Activated B cell treated with CpG ODN at 0.5 μM for 24 hours (primary cell): ENCODE data around the gene ACAD11. TPM values are rescaled to one million over a fixed set of nuclear protein-coding genes. Genes with fewer than 3 reads are reported as not detected.

Experiments used
- ATAC-seq: fragments of 200-7000 bp; cut with Tn5 transposase; one replicate; pipeline ENCODE4 v1.10.0; 2021; ENCODE audit warnings: low read depth, mild to moderate bottlenecking, moderate library complexity
- CTCF ChIA-PET: fragments of 350-600 bp; sonication (Branson Sonifier 250); formaldehyde crosslinking; loops from one replicate; lab custom pipeline; 2021; ENCODE audit warnings: antibody characterized with exemption; lab: Charles Lee
- POLR2A ChIA-PET: fragments of 350-600 bp; sonication (Branson Sonifier 250); formaldehyde crosslinking; loops from one replicate; lab custom pipeline; 2021; ENCODE audit warnings: antibody characterized with exemption; lab: Charles Lee
- DNase-seq: peaks from one replicate; pipeline ENCODE4 v3.0.0; 2022
- H3K27ac Mint-ChIP-seq: one replicate; pipeline ENCODE4 v1.8.0; 2020; ENCODE audit warnings: mixed read lengths
- H3K27me3 Mint-ChIP-seq: one replicate; pipeline ENCODE4 v1.8.0; 2021; ENCODE audit warnings: mixed read lengths
- H3K36me3 Mint-ChIP-seq: one replicate; pipeline ENCODE4 v1.8.0; 2021; ENCODE audit warnings: low read depth, mixed read lengths
- H3K4me1 Mint-ChIP-seq: one replicate; pipeline ENCODE4 v1.8.0; 2021; ENCODE audit warnings: mixed read lengths
- H3K4me3 Mint-ChIP-seq: one replicate; pipeline ENCODE4 v1.8.0; 2020; ENCODE audit warnings: mild to moderate bottlenecking, mixed read lengths
- H3K9me3 Mint-ChIP-seq: one replicate; pipeline ENCODE4 v1.8.0; 2020; ENCODE audit warnings: mixed read lengths
- intact Hi-C: fragments of 100-400 bp; cut with micrococcal nuclease; formaldehyde crosslinking; loops from one replicate; pipeline ENCODE4 v1.15.1; 2024
- total RNA-seq: library from RNA; stranded (reverse); gene quantifications from 2 replicates; pipeline ENCODE4 v1.2.3, GENCODE V29; 2022
- TF ChIP-seq, protein P1 (sequence below): fragments of 200-600 bp; IDR thresholded peaks from one replicate; pipeline ENCODE4 v1.8.0; 2022; ENCODE audit warnings: antibody characterized with exemption, mild to moderate bottlenecking

ACAD11 gene
- total RNA-seq, 1 donor from 2014 or later, result 24.0 TPM

DNA sequence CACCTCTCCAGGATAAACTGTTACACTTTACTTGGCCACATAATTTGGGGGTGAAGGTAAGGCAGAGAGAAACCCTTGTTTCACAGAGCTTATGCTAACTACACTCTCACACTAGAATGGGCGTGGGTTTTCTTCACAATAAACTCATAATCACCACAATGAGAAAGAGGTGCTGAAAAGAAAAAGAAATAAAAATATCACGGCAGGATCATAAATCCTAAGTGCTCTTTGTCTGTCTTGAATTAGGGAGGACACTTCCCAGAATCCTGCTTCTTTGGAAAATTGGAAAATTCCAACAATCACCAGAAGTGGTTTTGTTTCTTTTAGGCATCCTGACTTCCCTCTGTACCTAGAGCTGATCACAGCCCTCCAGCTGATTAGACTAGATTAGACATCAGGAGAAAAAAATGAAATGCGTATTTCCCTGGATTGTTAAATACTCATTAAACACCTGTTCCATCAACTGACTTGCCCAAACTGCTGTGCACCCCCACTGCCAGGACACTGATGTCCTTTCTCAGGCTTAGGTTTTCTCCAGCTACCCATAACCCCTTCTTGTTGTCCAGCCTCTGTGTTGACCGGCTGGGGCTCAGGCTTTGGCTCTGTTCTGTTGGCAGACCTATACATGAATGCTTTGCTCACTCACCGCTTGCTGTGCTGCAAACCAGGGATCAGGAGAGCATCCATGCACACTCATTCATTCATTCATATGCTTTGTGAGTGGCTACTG, 104.1 kb downstream of the ACAD11 start:
- ChIA-PET POLR2A (no interaction called here), CTCF (no interaction called here)
- Mint-ChIP-seq H3K4me1 (peaks cover 6% of the 10 kb centered on the region), H3K36me3 (peaks cover 16% of the 10 kb centered on the region), H3K9me3 (no peaks in the 10 kb centered on the region), H3K4me3 (no peak overlapping the region), H3K27me3 (no peaks in the 10 kb centered on the region), H3K27ac (no peak overlapping the region)
- TF ChIP-seq, protein P1, sequence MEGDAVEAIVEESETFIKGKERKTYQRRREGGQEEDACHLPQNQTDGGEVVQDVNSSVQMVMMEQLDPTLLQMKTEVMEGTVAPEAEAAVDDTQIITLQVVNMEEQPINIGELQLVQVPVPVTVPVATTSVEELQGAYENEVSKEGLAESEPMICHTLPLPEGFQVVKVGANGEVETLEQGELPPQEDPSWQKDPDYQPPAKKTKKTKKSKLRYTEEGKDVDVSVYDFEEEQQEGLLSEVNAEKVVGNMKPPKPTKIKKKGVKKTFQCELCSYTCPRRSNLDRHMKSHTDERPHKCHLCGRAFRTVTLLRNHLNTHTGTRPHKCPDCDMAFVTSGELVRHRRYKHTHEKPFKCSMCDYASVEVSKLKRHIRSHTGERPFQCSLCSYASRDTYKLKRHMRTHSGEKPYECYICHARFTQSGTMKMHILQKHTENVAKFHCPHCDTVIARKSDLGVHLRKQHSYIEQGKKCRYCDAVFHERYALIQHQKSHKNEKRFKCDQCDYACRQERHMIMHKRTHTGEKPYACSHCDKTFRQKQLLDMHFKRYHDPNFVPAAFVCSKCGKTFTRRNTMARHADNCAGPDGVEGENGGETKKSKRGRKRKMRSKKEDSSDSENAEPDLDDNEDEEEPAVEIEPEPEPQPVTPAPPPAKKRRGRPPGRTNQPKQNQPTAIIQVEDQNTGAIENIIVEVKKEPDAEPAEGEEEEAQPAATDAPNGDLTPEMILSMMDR, result no peak
- DNase-seq, result no peak
- intact Hi-C loops, result no loop called here
- no peak for ATAC-seq

DNA sequence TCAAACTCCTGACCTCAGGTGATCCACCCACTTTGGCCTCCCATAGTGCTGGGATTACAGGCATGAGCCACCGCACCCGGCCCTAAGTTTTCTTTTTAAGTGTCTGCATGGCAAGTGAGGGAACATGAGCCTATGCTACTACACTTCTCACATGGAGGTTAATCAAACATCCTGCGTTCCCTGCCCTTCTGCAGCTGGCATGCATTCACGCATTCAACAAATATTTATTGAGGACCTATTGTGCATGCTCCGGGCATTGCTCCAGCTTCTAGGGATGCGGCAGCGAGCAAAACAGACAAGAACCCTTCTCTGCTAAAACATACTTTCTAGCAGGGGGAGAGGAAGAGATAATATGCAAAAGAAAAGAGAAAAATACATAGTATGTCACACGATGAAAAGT, 105.2 kb downstream of the ACAD11 start:
- peaks cover 10% of the 10 kb centered on the region for H3K4me1 Mint-ChIP-seq
- intact Hi-C loops, result no loop called here
- no peak overlapping the region for H3K4me3 Mint-ChIP-seq
- H3K36me3 Mint-ChIP-seq, result peaks cover 16% of the 10 kb centered on the region
- TF ChIP-seq, protein P1, result no peak
- ChIA-PET POLR2A (no interaction called here), CTCF (no interaction called here)
- H3K27ac Mint-ChIP-seq, result no peak overlapping the region
- no peaks in the 10 kb centered on the region for H3K27me3 Mint-ChIP-seq
- H3K9me3 Mint-ChIP-seq, result no peaks in the 10 kb centered on the region
- DNase-seq, result no peak
- no peak for ATAC-seq

DNA sequence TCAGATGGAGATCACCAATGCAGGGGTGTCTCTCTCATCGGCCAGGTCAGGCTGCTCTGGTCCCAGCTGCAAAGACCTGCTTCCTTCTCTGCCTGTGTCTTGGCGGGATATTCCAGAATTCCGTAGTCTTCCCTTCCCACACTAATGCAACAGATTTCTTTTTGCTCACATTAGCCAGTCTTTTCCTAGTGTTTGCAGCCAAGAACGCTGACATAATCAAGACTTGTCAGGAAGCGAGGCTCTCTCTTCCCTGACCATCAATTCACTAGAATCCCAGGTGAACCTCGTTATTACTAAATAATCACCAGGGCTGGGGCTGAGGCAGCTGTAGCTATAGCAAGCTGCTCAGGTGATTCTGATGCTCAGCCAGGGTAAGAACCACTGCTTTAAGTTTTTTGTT, 105.8 kb downstream of the ACAD11 start:
- H3K4me1 Mint-ChIP-seq, result peaks cover 10% of the 10 kb centered on the region

DNA sequence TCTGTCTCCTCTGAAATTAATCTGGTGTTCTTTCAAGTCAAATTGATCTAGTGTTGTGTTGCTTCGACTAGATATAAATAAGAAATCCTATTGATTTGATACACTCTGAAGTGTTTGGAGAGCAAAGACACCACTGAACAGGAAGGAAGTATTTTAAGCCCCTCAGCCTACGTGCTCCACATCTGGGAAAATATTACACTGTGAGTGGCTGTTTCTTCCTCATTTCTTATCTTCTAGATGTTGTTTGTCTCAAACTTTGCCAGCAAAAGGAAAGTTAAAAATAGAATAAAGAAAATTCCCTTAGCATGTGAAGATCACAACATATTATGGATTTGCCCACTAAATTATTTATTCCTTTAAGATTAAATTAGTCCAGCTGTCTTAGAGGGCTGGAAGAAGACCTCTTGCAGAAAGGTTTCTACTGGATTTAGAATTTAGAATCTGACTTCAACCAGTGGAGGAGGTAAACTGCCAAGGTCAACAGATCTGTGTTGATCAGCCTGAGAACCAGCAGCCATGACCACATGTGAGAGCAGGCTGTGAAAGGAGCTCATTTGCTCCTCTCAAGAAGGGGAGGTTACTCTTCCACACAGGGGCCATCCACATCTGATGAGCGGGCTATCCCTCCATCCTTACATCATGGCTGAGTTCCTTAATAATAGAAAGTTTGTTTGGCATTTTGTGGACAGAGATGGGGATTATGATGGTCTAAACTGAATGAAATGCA, 108.9 kb downstream of the ACAD11 start:
- TF ChIP-seq, protein P1, result no peak
- DNase-seq (no peak), ATAC-seq (no peak)
- Mint-ChIP-seq H3K36me3 (no peaks in the 10 kb centered on the region), H3K4me3 (no peak overlapping the region), H3K4me1 (peaks cover 10% of the 10 kb centered on the region), H3K27ac (no peak overlapping the region), H3K9me3 (no peaks in the 10 kb centered on the region), H3K27me3 (no peaks in the 10 kb centered on the region)
- POLR2A ChIA-PET, result no interaction called here
- CTCF ChIA-PET, result no interaction called here
- intact Hi-C loops, result no loop called here

More for the DNA sequence above, 105.8 kb downstream of the ACAD11 start:
- ChIA-PET POLR2A (no interaction called here), CTCF (no interaction called here)
- DNase-seq (no peak), ATAC-seq (no peak)
- Mint-ChIP-seq H3K9me3 (no peaks in the 10 kb centered on the region), H3K4me3 (no peak overlapping the region), H3K27ac (no peak overlapping the region), H3K36me3 (peaks cover 14% of the 10 kb centered on the region), H3K27me3 (no peaks in the 10 kb centered on the region)
- TF ChIP-seq, protein P1, result no peak
- intact Hi-C loops, result no loop called here

DNA sequence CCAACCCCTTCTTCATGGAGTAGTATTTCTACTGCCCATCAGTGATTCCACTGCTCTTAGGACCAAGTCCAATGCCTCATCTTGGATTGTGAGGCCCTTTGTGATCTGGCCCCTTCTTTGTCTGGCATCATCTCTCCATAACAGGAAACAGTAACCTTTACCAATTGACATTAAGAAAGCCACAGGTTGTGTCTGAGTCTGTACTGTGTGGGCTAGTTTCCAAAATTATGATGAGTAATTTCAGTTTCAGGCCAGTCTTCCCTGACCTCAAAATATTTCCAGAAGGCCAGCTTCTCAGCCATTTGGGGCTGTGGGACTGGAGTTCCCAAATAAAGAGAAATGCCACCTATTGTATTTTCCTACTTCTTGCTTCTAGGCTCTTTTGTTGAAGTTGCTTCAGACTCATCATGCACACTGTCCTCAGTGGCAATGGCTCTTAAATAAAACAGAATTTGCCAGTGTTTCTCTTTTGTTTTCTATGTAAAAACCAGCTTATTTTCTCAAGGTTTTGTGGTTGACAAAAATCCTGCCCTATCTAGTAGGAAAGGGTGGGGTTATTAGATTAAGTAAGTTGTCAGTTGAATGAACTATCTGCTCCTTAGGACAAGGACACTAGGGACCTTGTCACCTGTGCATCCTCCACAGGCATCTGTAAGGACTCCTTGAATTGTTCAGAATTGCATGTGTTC, 109.6 kb downstream of the ACAD11 start:
- intact Hi-C loops, result no loop called here
- no peak overlapping the region for H3K27ac Mint-ChIP-seq
- H3K36me3 Mint-ChIP-seq, result no peaks in the 10 kb centered on the region
- H3K4me1 Mint-ChIP-seq, result peaks cover 10% of the 10 kb centered on the region
- DNase-seq (no peak), ATAC-seq (no peak)
- no peak overlapping the region for H3K4me3 Mint-ChIP-seq
- POLR2A ChIA-PET, result no interaction called here
- no peaks in the 10 kb centered on the region for H3K27me3 Mint-ChIP-seq
- no peaks in the 10 kb centered on the region for H3K9me3 Mint-ChIP-seq
- TF ChIP-seq, protein P1, result no peak
- CTCF ChIA-PET, result no interaction called here
